Hepatocyte (in vitro differentiated cells): ENCODE data around the gene CYYR1.

Experiments used
- EZH2phosphoT487 ChIP-seq: fragments of 200-600 bp; sonication (generic); IDR thresholded peaks from one replicate; pipeline ENCODE4 v1.6.1; 2018; ENCODE audit warnings: antibody characterized with exemption, mild to moderate bottlenecking, low read depth, moderate library complexity; ENCODE audit not compliant: unreplicated experiment, severe bottlenecking
- TF ChIP-seq, protein P1 (sequence below): fragments of 200-600 bp; sonication (generic); IDR thresholded peaks from 2 replicates; pipeline ENCODE4 v1.5.1; 2016; ENCODE audit warnings: antibody characterized with exemption, mild to moderate bottlenecking; ENCODE audit not compliant: poor library complexity

DNA sequence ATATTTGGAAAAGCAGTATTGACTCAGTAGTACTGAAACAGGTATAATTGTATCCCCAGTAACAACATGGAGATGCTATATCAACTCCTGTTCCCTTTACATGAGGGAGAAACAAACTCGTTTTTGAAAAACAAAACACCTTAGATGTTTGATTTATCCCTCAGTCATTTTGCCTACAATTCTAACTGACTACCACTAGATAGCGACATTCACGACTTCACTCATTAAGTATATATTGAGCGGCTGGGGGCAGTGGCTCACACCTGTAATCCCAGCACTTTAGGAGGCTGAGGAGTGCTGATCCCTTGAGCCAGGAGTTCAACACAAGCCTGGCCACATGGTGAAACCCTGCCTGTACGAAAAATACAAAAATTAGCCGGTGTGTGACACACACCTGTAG is 83.3 kb downstream of the CYYR1 start:
- TF ChIP-seq, protein P1, sequence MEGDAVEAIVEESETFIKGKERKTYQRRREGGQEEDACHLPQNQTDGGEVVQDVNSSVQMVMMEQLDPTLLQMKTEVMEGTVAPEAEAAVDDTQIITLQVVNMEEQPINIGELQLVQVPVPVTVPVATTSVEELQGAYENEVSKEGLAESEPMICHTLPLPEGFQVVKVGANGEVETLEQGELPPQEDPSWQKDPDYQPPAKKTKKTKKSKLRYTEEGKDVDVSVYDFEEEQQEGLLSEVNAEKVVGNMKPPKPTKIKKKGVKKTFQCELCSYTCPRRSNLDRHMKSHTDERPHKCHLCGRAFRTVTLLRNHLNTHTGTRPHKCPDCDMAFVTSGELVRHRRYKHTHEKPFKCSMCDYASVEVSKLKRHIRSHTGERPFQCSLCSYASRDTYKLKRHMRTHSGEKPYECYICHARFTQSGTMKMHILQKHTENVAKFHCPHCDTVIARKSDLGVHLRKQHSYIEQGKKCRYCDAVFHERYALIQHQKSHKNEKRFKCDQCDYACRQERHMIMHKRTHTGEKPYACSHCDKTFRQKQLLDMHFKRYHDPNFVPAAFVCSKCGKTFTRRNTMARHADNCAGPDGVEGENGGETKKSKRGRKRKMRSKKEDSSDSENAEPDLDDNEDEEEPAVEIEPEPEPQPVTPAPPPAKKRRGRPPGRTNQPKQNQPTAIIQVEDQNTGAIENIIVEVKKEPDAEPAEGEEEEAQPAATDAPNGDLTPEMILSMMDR = no peak
- TF ChIP-seq EZH2phosphoT487 = no peak
